Inflammatory macrophage (primary cell): ENCODE results near the gene SLC25A27.
A peak's percentile ranks its signal among the peaks of the same experiment; 100 is the strongest.
"Not testable (repeated sequence)": the region's sequence is repeated elsewhere in the genome, so short reads cannot be mapped to it uniquely, and the experiment has no call there.

Experiments used
- DNase-seq, 2 donors: peaks; one replicate each; pipeline ENCODE4 v3.0.0-alpha.2; 2020 to 2022
- total RNA-seq, 18 experiments: gene quantifications; one replicate each; lab custom pipeline; 2026; ENCODE audit warnings: mixed read lengths in 6 of 18, inconsistent platforms in 2 of 18; lab: John Stamatoyannopoulos, UW

SLC25A27 gene
- 0 to 0.57 (median 0.33) reads per million in 18 experiments for total RNA-seq

DNA sequence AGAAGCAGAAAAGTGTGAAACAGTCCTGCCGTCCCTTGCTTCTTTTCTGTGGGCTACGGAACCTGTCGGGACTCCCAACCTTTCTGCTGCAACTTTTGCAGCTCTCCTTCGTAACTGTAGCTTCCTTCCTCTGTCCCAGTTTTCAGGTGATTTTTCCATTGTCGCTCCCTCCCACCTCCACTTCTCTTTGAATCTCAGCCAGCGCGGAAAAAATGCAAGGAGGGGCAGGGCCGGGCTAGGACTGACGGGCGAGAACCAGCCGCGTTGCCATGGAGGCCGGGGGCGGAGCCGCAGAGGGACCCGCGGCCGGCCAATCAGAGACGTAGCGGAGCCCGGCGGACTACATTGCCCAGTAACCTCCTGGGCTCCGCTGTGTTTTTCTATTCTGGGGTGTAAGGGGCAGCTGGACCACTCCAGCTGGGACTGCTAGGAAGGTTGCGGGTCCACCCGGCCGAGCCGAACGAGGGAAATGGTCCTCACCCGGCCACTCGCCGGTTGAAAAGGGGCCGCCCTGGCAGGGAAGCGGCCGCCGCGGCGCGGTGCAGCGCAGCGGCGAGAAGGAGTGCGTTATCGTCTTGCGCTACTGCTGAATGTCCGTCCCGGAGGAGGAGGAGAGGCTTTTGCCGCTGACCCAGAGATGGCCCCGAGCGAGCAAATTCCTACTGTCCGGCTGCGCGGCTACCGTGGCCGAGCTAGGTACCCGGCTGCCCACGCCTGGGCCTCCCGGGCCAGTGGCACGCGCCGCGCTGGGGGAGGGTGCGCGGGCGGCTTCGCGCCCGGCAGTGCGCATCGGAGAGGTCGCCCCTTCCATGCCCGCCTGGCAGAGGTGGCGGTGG is at the start of gene SLC25A27, which contains the start of gene CYP39A1:
Gene SLC25A27 (plus strand): TSS at position 373 of the 836 bp plus-strand sequence. CDS start 218 bp downstream, at position 591.
Gene CYP39A1 (minus strand): TSS at position 216 of the 836 bp plus-strand sequence. CDS start 236 bp downstream, outside the sequence.
- peak; percentile 80 to 88 for DNase-seq

- no peak for DNase-seq
Measured at GRCh38 chr6:46605091-46605797, 47.5 kb upstream of the SLC25A27 start.

GRCh38 chr6:46606338-46606737 is 46.4 kb upstream of the SLC25A27 start:
- DNase-seq: no peak

DNA sequence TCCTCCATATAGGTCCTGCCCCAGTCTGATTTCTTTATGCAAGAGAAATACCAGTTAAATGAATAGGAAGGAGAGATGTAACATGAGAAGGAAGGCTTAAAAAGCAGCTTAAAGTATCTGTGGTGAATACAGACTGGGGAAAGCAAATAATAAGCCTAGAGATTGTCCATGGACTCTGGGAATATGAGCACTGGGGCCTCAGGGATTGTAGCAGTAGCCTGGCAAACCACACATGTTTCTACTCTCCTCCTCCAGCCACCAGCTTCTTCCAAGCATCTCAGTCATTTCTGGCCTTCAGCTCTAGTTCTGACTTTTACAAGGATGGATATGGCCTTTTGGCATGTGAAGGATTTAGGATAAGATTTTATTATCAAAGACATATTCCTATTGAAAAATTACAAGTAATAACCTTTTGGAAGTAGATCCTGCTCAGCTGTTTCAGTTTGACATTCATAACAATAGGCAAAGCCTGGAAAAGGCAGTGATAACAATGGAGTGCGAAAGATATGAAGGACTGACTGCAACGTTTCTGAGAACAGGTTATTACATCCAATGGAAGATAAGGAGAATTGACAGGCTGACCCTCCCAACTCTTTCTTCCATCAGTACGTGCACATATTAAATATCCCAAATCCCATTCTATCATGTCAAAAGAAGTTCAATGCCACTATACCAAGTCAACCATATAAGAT is 41.8 kb upstream of the SLC25A27 start:
- DNase-seq: no peak

- DNase-seq: no peak
Measured at GRCh38 chr6:46612645-46613044, 40.1 kb upstream of the SLC25A27 start.

GRCh38 chr6:46618726-46619125 is 34.0 kb upstream of the SLC25A27 start:
- no peak for DNase-seq

DNA sequence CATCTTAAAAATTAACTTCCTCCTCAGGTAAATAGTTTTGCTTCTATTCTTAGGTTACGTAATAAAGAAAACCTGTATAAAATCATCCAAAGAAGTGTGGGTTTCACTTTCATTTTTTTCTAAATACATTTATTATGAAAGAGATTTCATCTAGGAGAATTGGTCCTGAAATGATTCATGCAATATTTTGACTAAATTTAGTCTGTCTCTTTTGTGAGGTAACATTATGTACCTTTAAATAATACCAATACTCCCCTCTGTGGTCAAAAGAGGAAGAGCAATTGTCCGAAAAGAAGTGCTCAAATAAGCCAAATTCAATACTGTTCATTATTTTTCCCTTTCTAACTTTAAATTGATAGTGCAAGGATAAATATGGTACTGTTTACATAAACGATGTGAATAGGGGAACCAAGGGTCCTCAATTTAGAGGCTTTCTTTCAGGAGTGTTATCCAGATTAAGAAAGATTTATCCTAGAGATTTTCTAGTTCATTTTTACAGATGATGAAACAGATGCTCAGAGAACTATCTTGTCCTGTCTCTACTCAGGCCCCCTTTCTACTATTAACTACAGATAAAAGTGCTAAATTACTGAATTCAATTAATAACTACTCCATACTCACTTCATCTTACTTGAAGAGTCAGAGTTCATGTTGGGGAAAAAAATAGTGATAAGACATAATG is 26.4 kb upstream of the SLC25A27 start:
- DNase-seq: peak; percentile 10 to 31

DNA sequence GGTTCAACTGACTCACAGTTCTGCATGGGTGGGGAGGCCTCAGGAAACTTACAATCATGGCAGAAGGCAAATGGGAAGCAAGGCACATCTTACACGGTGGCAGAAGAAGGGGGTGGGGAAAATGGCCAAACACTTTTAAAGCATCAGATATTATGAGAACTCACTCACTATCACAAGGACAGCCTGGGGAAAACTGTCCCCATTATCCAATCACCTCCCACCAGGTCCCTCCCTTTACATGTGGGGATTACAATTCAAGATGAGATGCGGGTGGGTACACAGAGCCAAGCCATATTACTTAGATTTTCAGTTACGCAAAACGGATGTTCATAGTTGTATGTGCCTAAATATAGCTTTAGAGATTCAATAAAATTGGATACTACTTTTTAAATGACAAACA is 25.8 kb upstream of the SLC25A27 start:
- DNase-seq: no peak

DNA sequence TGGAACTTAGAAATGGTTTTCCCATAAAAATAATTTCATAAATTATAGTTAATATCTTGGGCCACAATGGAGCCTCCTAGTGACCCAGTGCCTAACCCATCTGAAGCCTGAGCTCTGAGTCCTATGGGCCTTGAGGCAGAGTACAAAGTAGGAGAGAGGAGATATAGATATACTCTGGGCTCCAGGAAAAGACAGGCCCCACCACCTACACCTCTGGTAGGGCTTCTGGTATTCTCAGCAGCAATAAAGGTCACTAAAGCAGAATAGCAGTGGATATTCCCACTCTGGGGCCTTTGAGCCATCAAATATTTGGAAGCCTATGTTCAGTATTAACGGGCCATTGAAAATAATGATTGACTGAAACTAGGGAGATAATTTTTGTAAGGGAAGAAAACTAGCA is 24.3 kb upstream of the SLC25A27 start:
- DNase-seq: no peak

DNA sequence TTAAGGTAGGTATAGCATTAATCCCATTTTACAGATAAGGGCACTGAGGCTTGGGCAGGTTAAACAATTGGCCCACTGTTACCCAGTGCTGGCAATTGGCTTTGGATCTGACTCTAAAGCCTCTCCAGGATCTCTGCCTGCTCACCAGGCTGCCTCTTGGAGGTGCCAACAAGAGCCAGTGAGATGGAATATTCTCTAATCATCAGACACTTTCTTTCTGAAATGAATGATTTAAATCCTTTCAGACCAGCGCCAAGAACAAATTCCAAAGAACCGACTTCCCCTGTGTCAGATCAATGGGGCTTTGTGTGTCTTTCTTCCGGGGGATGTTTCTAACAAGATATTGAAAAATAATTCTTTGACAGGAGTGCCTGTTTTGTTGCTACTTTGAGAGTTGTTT is 23.8 kb upstream of the SLC25A27 start:
- no peak for DNase-seq

DNA sequence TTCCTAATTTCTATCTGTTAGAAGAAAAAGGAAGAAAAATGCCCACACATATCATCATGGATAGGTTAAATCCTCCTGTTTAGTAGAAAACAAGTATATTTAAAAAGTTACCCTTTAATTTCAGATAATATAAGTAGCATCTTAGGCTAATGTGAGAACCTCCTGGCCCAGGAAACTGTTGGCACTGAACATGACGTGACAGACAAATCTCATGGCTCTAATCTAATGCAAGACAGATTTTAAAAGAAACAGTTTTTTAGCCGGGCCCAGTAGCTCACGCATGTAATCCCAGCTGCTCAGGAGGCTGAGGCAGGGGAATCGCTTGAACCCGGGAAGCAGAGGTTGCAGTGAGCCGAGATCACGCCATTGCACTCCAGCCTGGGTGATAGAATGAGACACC is 23.1 kb upstream of the SLC25A27 start:
- DNase-seq: no peak

- no peak for DNase-seq
Measured at GRCh38 chr6:46632053-46632452, 20.7 kb upstream of the SLC25A27 start.

DNA sequence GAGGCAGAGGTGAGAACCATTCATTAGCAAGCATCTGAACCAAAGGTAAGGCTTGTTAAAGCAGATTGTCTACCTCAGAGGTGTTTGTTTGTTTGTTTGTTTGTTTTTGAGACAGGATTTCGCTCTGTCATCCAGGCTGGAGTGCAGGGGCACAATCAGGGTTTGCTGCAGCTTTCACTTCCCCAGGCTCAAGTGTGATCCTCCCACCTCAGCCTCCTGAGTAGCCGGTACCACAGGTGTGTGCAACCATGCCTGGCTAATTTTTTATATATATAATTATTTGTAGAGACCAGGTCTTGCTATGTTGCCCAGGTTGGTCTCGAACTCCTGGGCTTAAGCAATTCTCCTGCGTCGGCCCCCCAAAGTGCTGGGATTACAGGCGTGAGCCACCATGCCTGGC is 17.3 kb upstream of the SLC25A27 start:
- DNase-seq: no peak

GRCh38 chr6:46637145-46637544 is 15.6 kb upstream of the SLC25A27 start:
- no peak for DNase-seq

GRCh38 chr6:46637933-46638332 is 14.8 kb upstream of the SLC25A27 start:
- no peak for DNase-seq

DNA sequence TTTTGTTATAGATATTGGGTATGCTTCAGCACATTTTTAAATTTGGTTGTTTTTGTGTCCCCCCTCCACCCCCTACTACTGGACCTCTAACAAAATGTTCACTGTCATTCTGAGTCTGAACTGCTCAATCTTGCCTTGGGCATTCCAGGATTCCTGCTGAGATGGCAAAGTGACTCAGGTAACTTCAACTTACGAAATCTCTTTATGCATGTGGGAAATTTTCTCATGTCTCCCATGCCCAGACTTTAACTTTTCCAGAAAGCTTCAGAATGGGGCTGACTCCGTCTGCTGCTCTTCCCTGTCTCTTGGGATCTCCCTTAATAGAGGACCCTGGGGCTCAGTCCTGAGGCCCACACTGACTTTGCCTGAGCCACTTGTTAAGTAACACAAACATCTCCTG is 14.1 kb upstream of the SLC25A27 start:
- no peak for DNase-seq

- no peak for DNase-seq
Measured at GRCh38 chr6:46642928-46643751, 9.6 kb upstream of the SLC25A27 start.

DNA sequence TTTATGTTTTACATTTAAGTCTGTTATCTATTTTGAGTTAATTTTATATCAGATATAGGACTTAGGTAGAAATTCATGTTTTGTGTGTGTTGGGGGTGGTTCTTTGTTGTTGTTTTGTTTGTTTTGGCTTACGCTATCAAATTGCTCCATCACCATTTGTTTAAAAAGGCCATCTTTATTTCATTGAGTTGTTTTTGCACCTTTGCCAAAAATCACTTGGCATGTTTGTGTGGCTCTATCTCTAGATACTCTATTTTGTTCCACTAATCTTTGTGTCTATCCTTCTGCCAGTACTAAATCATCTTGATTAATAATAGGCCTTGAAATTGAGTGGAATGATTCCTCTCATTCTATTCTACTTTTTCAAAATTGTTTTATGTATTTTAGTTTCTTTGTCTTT is 7.5 kb upstream of the SLC25A27 start:
- DNase-seq: no peak

DNA sequence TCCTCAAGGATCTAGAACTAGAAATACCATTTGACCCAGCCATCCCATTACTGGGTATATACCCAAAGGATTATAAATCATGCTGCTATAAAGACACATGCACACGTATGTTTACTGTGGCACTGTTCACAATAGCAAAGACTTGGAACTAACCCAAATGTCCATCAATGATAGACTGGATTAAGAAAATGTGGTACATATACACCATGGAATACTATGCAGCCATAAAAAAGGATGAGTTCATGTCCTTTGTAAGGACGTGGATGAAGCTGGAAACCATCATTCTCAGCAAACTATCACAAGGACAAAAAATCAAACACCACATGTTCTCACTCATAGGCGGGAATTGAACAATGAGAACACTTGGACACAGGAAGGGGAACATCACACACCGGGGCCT is 4.7 kb upstream of the SLC25A27 start:
- DNase-seq: not testable (repeated sequence)

DNA sequence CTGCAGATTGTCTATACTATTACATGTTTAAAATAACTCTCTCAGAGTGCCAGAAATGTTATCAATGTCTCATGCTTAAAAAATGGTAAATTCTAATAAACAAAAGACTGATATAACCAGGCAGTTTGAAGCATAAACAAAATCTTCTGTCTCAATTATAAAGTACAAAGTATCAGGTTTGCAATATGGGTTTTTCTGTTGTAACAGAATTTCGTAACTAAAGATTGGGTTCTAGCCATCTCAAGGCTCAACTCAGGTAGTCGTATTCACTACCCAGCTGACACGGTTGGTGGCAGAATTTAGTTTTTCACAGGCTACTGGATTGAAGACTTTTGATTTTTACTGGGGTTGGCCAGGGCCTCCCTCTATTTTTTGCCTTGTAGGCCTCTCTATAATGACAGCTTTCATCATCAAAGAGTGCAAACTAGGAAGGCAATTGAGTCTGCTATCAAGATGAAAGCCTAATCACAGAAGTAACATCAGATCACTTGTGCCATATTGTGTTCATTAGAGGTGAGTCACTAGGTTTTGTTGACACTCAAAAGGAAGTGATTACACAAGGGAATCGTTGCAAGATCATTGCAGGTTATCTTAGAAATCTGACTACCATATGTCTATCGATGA is 3.8 kb upstream of the SLC25A27 start:
- DNase-seq: no peak

- DNase-seq: no peak
Measured at GRCh38 chr6:46651006-46651405, 1.8 kb upstream of the SLC25A27 start.
